Measurements from ENCODE around the gene DNMT3L.

DNMT3L gene

GRCh38 chr21:44275041-44275440, 13.3 kb upstream of the DNMT3L start:
- TF ChIP-seq, protein P1, sequence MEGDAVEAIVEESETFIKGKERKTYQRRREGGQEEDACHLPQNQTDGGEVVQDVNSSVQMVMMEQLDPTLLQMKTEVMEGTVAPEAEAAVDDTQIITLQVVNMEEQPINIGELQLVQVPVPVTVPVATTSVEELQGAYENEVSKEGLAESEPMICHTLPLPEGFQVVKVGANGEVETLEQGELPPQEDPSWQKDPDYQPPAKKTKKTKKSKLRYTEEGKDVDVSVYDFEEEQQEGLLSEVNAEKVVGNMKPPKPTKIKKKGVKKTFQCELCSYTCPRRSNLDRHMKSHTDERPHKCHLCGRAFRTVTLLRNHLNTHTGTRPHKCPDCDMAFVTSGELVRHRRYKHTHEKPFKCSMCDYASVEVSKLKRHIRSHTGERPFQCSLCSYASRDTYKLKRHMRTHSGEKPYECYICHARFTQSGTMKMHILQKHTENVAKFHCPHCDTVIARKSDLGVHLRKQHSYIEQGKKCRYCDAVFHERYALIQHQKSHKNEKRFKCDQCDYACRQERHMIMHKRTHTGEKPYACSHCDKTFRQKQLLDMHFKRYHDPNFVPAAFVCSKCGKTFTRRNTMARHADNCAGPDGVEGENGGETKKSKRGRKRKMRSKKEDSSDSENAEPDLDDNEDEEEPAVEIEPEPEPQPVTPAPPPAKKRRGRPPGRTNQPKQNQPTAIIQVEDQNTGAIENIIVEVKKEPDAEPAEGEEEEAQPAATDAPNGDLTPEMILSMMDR (IDR thresholded peaks at IDR 0.05; ENCODE audit: low read length), result no peak
- TF ChIP-seq EZH2phosphoT487 (IDR thresholded peaks at IDR 0.05; ENCODE audit: low read length) (no peak), EZH2 (optimal IDR thresholded peaks at IDR 0.05; ENCODE audit: low read depth, low read length) (no peak)
- Histone ChIP-seq H3K4me1 (ENCODE audit: low read length) (no peaks in the 10 kb centered on the region), H3K4me2 (ENCODE audit: low read depth, low read length) (no peak overlapping the region), H3K27me3 (replicated peaks; ENCODE audit: insufficient read depth, low read length) (peaks cover 35% of the 10 kb centered on the region), H3K36me3 (replicated peaks; ENCODE audit: insufficient read depth, low read length) (no peaks in the 10 kb centered on the region), H3K27ac (ENCODE audit: low read length) (no peak overlapping the region), H3K9me3 (replicated peaks; ENCODE audit: insufficient read depth, low read length) (no peaks in the 10 kb centered on the region), H2AFZ (ENCODE audit: low read length) (no peak overlapping the region), H4K20me1 (ENCODE audit: insufficient read depth, low read length) (no peaks in the 10 kb centered on the region), H3K79me2 (ENCODE audit: low read length) (no peaks in the 10 kb centered on the region), H3K9me2 (replicated peaks; ENCODE audit: insufficient read depth, low read length) (no peaks in the 10 kb centered on the region), H3F3A (ENCODE audit: insufficient read depth, low read length) (no peaks in the 10 kb centered on the region), H3K9ac (ENCODE audit: low read length) (no peak overlapping the region), H3K4me3 (ENCODE audit: low read length) (no peak overlapping the region)
- no peak for DNase-seq

DNA sequence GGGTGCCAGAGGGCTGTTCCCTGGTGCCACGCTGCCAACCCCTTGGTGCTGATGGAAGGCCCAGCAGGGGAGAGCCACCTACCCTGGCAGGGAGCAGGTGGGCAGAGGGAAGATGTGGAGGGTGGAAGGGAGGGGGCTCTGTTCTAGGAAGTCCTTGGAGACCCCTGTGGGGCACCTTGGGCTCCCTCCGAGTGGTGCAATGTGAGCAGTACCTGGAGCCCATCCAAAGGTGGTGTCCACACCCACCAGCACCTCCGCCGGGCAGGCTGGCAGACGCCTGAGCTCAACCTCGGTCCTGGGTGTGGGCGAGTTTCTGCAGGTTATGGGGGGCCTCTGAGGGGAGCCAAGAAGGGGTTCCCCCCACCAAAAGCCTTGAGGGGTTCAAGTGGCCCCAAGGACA, 11.3 kb upstream of the DNMT3L start:
- no peaks in the 10 kb centered on the region for H3K9me2 ChIP-seq (replicated peaks; ENCODE audit: insufficient read depth, low read length)
- no peak for DNase-seq

GRCh38 chr21:44272284-44272858, 10.7 kb upstream of the DNMT3L start:
- Histone ChIP-seq H3F3A (ENCODE audit: insufficient read depth, low read length) (no peaks in the 10 kb centered on the region), H3K4me2 (ENCODE audit: low read depth, low read length) (no peak overlapping the region), H3K9me2 (replicated peaks; ENCODE audit: insufficient read depth, low read length) (no peaks in the 10 kb centered on the region)

More for the DNA sequence above, 11.3 kb upstream of the DNMT3L start:
- peaks cover 28% of the 10 kb centered on the region for H3K27me3 ChIP-seq (replicated peaks; ENCODE audit: insufficient read depth, low read length)
- H3K27ac ChIP-seq (ENCODE audit: low read length), result no peak overlapping the region
- no peaks in the 10 kb centered on the region for H3K9me3 ChIP-seq (replicated peaks; ENCODE audit: insufficient read depth, low read length)
- H3K79me2 ChIP-seq (ENCODE audit: low read length), result no peaks in the 10 kb centered on the region
- H4K20me1 ChIP-seq (ENCODE audit: insufficient read depth, low read length), result no peaks in the 10 kb centered on the region
- TF ChIP-seq, protein P1 (IDR thresholded peaks at IDR 0.05; ENCODE audit: low read length), result no peak
- TF ChIP-seq EZH2 (optimal IDR thresholded peaks at IDR 0.05; ENCODE audit: low read depth, low read length) (no peak), EZH2phosphoT487 (IDR thresholded peaks at IDR 0.05; ENCODE audit: low read length) (no peak)
- H3K4me1 ChIP-seq (ENCODE audit: low read length), result no peaks in the 10 kb centered on the region
- no peaks in the 10 kb centered on the region for H3K36me3 ChIP-seq (replicated peaks; ENCODE audit: insufficient read depth, low read length)
- no peak overlapping the region for H2AFZ ChIP-seq (ENCODE audit: low read length)
- H3F3A ChIP-seq (ENCODE audit: insufficient read depth, low read length), result no peaks in the 10 kb centered on the region
- H3K9ac ChIP-seq (ENCODE audit: low read length), result no peak overlapping the region
- no peak overlapping the region for H3K4me3 ChIP-seq (ENCODE audit: low read length)
- no peak overlapping the region for H3K4me2 ChIP-seq (ENCODE audit: low read depth, low read length)

More at GRCh38 chr21:44272284-44272858, 10.7 kb upstream of the DNMT3L start:
- H3K36me3 ChIP-seq (replicated peaks; ENCODE audit: insufficient read depth, low read length), result no peaks in the 10 kb centered on the region
- no peak overlapping the region for H3K27ac ChIP-seq (ENCODE audit: low read length)
- no peak overlapping the region for H3K9ac ChIP-seq (ENCODE audit: low read length)
- no peak for DNase-seq
- peaks cover 28% of the 10 kb centered on the region for H3K27me3 ChIP-seq (replicated peaks; ENCODE audit: insufficient read depth, low read length)
- H3K9me3 ChIP-seq (replicated peaks; ENCODE audit: insufficient read depth, low read length), result no peaks in the 10 kb centered on the region
- H3K4me1 ChIP-seq (ENCODE audit: low read length), result no peaks in the 10 kb centered on the region
- H2AFZ ChIP-seq (ENCODE audit: low read length), result no peak overlapping the region
- no peak overlapping the region for H3K4me3 ChIP-seq (ENCODE audit: low read length)
- no peaks in the 10 kb centered on the region for H4K20me1 ChIP-seq (ENCODE audit: insufficient read depth, low read length)
- H3K79me2 ChIP-seq (ENCODE audit: low read length), result no peaks in the 10 kb centered on the region
- TF ChIP-seq EZH2 (optimal IDR thresholded peaks at IDR 0.05; ENCODE audit: low read depth, low read length) (no peak), EZH2phosphoT487 (IDR thresholded peaks at IDR 0.05; ENCODE audit: low read length) (no peak)
- TF ChIP-seq, protein P1 (IDR thresholded peaks at IDR 0.05; ENCODE audit: low read length), result no peak
